Measurements from ENCODE around the gene PRKN.

- TF ChIP-seq CTCF (IDR thresholded peaks at IDR 0.05; ENCODE audit: low read depth, low read length) = no peak
- TF ChIP-seq EZH2phosphoT487 (IDR thresholded peaks at IDR 0.05; ENCODE audit: low read depth) = no peak
Measured at GRCh38 chr6:161482517-161482858, 1245.1 kb downstream of the PRKN start.

Data from OCI-LY3 (cell line).